WI38 (cell line): ENCODE measurements around the gene TLNRD1.

Experiments used
- H3K4me3 ChIP-seq: 2 replicates; pipeline ENCODE4 v1.5.1; 2011; ENCODE audit warnings: low read depth, mild to moderate bottlenecking, control low read depth, low read length
- TF ChIP-seq, protein P1 (sequence below): IDR thresholded peaks from 2 replicates; pipeline ENCODE4 v1.5.1; 2012; ENCODE audit warnings: low read depth, mild to moderate bottlenecking, control low read depth, low read length

Gene TLNRD1

DNA sequence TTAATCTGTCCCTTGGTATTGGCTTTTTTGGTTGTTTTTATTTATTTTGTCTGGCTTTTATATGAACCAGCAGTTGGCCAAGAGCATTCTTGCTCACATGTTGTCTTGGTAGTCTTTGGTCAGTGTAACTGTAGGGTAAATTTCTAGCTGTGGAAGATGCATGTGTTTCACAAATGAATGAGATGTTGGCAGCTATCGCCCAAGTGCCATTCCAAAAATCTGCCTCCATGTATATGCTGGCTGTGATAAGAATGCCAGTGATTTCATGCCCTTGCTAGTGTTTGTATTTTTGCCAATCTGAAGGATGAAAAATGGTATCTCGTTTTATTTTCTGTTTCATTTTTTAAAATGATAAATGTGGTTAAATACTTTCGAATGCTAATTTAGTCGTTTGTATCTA lies 50.1 kb downstream of the TLNRD1 start:
- H3K4me3 ChIP-seq = no peak overlapping the region
- TF ChIP-seq, protein P1, sequence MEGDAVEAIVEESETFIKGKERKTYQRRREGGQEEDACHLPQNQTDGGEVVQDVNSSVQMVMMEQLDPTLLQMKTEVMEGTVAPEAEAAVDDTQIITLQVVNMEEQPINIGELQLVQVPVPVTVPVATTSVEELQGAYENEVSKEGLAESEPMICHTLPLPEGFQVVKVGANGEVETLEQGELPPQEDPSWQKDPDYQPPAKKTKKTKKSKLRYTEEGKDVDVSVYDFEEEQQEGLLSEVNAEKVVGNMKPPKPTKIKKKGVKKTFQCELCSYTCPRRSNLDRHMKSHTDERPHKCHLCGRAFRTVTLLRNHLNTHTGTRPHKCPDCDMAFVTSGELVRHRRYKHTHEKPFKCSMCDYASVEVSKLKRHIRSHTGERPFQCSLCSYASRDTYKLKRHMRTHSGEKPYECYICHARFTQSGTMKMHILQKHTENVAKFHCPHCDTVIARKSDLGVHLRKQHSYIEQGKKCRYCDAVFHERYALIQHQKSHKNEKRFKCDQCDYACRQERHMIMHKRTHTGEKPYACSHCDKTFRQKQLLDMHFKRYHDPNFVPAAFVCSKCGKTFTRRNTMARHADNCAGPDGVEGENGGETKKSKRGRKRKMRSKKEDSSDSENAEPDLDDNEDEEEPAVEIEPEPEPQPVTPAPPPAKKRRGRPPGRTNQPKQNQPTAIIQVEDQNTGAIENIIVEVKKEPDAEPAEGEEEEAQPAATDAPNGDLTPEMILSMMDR = no peak

DNA sequence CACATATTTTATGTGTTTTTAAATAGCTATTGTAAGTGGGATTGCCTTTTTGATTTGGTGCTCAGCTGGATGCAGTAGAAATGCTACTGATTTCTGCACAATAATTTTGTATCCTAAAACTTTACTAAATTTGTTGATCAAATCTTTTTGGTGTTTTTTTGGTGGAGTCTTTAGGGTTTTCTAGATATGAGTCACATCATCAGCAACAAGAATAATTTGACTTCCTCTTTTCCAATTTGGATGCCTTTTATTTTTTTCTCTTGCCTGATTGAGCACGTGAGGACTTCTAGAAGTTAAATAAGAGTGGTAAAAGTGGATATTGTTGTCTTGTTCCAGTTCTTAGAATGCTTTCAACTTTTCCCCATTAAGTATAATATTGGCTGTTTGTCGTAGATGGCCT lies 51.3 kb downstream of the TLNRD1 start:
- no peak overlapping the region for H3K4me3 ChIP-seq
- TF ChIP-seq, protein P1 = no peak

DNA sequence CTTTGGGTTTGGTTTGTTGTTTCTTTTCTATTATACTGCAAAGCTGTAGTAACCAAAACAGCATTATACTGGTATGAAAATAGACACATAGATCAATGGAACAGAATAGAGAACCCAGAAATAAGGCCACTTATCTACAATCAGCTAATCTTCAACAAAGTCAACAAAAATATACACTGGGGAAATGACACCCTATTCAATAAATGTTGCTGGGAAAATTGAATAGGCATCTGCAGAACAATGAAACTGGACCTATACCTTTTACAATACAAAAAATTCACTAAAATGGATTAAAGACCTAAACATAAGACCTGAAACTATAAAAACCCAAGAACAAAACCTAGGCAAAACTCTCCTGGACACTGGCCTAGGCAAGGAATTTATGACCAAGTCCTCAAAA lies 52.9 kb downstream of the TLNRD1 start:
- TF ChIP-seq, protein P1 = no peak
- no peak overlapping the region for H3K4me3 ChIP-seq

DNA sequence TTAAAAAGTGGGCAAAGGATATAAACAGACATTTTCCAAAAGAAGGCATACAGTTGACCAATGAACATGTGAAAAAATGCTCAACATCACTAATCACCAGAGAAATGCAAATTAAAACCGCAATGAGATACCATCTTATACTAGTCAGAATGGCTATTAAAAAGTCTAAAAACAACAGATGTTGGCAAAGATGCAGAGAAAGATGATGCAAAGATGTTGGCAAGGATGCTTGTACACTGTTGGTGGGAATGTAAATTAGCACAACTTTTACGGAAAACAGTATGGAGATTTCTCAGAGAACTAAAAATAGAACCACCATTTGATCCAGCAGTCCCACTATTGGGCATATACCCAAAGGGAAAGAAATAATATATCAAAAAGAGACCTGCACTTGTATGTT lies 53.5 kb downstream of the TLNRD1 start:
- H3K4me3 ChIP-seq = no peak overlapping the region
- TF ChIP-seq, protein P1 = no peak
